ENCODE data around the gene MRPL55.

GRCh38 chr1:228154670-228155571, 45.8 kb upstream of the MRPL55 start:
- TF ChIP-seq, protein P1, sequence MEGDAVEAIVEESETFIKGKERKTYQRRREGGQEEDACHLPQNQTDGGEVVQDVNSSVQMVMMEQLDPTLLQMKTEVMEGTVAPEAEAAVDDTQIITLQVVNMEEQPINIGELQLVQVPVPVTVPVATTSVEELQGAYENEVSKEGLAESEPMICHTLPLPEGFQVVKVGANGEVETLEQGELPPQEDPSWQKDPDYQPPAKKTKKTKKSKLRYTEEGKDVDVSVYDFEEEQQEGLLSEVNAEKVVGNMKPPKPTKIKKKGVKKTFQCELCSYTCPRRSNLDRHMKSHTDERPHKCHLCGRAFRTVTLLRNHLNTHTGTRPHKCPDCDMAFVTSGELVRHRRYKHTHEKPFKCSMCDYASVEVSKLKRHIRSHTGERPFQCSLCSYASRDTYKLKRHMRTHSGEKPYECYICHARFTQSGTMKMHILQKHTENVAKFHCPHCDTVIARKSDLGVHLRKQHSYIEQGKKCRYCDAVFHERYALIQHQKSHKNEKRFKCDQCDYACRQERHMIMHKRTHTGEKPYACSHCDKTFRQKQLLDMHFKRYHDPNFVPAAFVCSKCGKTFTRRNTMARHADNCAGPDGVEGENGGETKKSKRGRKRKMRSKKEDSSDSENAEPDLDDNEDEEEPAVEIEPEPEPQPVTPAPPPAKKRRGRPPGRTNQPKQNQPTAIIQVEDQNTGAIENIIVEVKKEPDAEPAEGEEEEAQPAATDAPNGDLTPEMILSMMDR (IDR thresholded peaks at IDR 0.05; ENCODE audit: poor library complexity, severe bottlenecking) = no peak
- TF ChIP-seq POLR2AphosphoS5 (IDR thresholded peaks at IDR 0.05) (no peak), EZH2 (IDR thresholded peaks at IDR 0.05; ENCODE audit: borderline replicate concordance, insufficient read depth, low read length, poor library complexity, severe bottlenecking) (no peak), EP300 (conservative IDR thresholded peaks at IDR 0.05; ENCODE audit: poor library complexity, severe bottlenecking) (no peak), MXI1 (conservative IDR thresholded peaks at IDR 0.05; ENCODE audit: poor library complexity, severe bottlenecking) (no peak), RAD21 (conservative IDR thresholded peaks at IDR 0.05) (no peak)
